OCI-LY7 (cell line): ENCODE results near the gene GNB1L. TPM values are rescaled to one million over a fixed set of nuclear protein-coding genes. Genes with fewer than 3 reads are reported as not detected.
"Not testable (repeated sequence)": the region's sequence is repeated elsewhere in the genome, so short reads cannot be mapped to it uniquely, and the experiment has no call there.

Source experiments
- BruUV-seq: library from RNA; stranded (reverse); fragments of 400-500 nt; replicated peaks from 2 replicates; lab custom pipeline; 2021; lab: Mats Ljungman, UMichigan
- CTCF ChIA-PET: fragments of 300-600 bp; sonication (Branson Sonifier 250); formaldehyde crosslinking; loops from one replicate; lab custom pipeline; 2022; ENCODE audit warnings: antibody characterized with exemption; ENCODE audit not compliant: unreplicated experiment; lab: Charles Lee
- POLR2A ChIA-PET: fragments of 300-600 bp; sonication (Branson Sonifier 250); formaldehyde crosslinking; loops from one replicate; lab custom pipeline; 2022; ENCODE audit warnings: antibody characterized with exemption; lab: Charles Lee
- DNase-seq: peaks from one replicate; pipeline ENCODE4 v3.0.0-alpha.2; 2015; ENCODE audit warnings: low spot score
- H2AFZ ChIP-seq: fragments of 200-600 bp; sonication (generic), shearing (Covaris generic); 2 replicates; pipeline ENCODE4 v1.6.1; 2014; ENCODE audit warnings: mild to moderate bottlenecking, antibody characterized with exemption, low read length, moderate library complexity
- H3K27ac ChIP-seq: fragments of 200-600 bp; sonication (generic); 2 replicates; pipeline ENCODE4 v1.5.1; 2014; ENCODE audit warnings: mixed run types, low read depth, mild to moderate bottlenecking, moderate library complexity, low read length, inconsistent platforms; ENCODE audit not compliant: poor library complexity, severe bottlenecking
- H3K36me3 ChIP-seq: fragments of 200-600 bp; sonication (generic); 2 replicates; pipeline ENCODE4 v1.6.1; 2014; ENCODE audit warnings: mild to moderate bottlenecking, antibody characterized with exemption, low read length, moderate library complexity, mixed read lengths; ENCODE audit not compliant: insufficient read depth
- H3K4me1 ChIP-seq: fragments of 200-600 bp; sonication (generic); 2 replicates; pipeline ENCODE4 v1.5.1; 2014; ENCODE audit warnings: mild to moderate bottlenecking, low read length; ENCODE audit not compliant: insufficient read depth, poor library complexity, severe bottlenecking
- H3K4me2 ChIP-seq: fragments of 200-600 bp; sonication (generic); 2 replicates; pipeline ENCODE4 v1.6.1; 2014; ENCODE audit warnings: mild to moderate bottlenecking, low read length
- H3K4me3 ChIP-seq: fragments of 200-600 bp; sonication (generic); 2 replicates; pipeline ENCODE4 v1.5.1; 2014; ENCODE audit warnings: mild to moderate bottlenecking, low read depth, low read length; ENCODE audit not compliant: poor library complexity, severe bottlenecking
- H3K79me2 ChIP-seq: fragments of 200-600 bp; sonication (generic); 2 replicates; pipeline ENCODE4 v1.6.1; 2016; ENCODE audit warnings: low read depth, mild to moderate bottlenecking, low read length, moderate library complexity, mixed read lengths; ENCODE audit not compliant: insufficient read depth
- H3K9me2 ChIP-seq: fragments of 200-600 bp; sonication (generic); 2 replicates; pipeline ENCODE4 v1.6.1; 2016; ENCODE audit warnings: mild to moderate bottlenecking, low read length, mixed read lengths; ENCODE audit not compliant: insufficient read depth
- H3K9me3 ChIP-seq: fragments of 200-600 bp; sonication (generic); 2 replicates; pipeline ENCODE4 v1.6.1; 2014; ENCODE audit warnings: mild to moderate bottlenecking, mixed run types, low read length, mixed read lengths
- H4K20me1 ChIP-seq: fragments of 200-600 bp; sonication (generic); 2 replicates; pipeline ENCODE4 v1.6.1; 2014; ENCODE audit warnings: mild to moderate bottlenecking, antibody characterized with exemption, low read length, moderate library complexity, mixed read lengths; ENCODE audit not compliant: insufficient read depth
- EZH2phosphoT487 ChIP-seq: fragments of 200-600 bp; sonication (generic); IDR thresholded peaks from 2 replicates; pipeline ENCODE4 v1.6.1; 2018; ENCODE audit warnings: low read depth, borderline replicate concordance, mild to moderate bottlenecking, mixed run types, antibody characterized with exemption, low read length, moderate library complexity, mixed read lengths
- intact Hi-C: fragments of 100-400 bp; cut with micrococcal nuclease; formaldehyde crosslinking; loops from one replicate; pipeline ENCODE4 v1.10.0; 2022; ENCODE audit not compliant: unreplicated experiment
- total RNA-seq, 2 experiments: library from RNA; depleted of rRNA in 1 of 2; stranded (reverse); fragments of >200 nt in 1 of 2; shearing (Covaris generic) in 1 of 2; gene quantifications; 2 replicates each; pipeline ENCODE4 v1.2.3, GENCODE V29; 2014 to 2022
- TF ChIP-seq, protein P1 (sequence below): fragments of 200-600 bp; sonication (generic); conservative IDR thresholded peaks from 2 replicates; pipeline ENCODE4 v1.5.1; 2014; ENCODE audit warnings: mild to moderate bottlenecking, antibody characterized with exemption, low read length, moderate library complexity, mixed read lengths

The GNB1L gene
- total RNA-seq, 2 experiments from 2014 or later: 13.1 to 26.7 TPM

GRCh38 chr22:19793161-19793560 is 61.5 kb downstream of the GNB1L start:
- H3K27ac ChIP-seq: no peak overlapping the region
- H3K9me2 ChIP-seq: no peaks in the 10 kb centered on the region
- CTCF ChIA-PET: no interaction called here
- H3K9me3 ChIP-seq: no peaks in the 10 kb centered on the region
- intact Hi-C loops: no loop called here
- no peak overlapping the region for H3K4me2 ChIP-seq
- no peak overlapping the region for H2AFZ ChIP-seq
- no peaks in the 10 kb centered on the region for H3K4me1 ChIP-seq
- DNase-seq: no peak
- no peaks in the 10 kb centered on the region for H4K20me1 ChIP-seq
- no peak overlapping the region for H3K4me3 ChIP-seq
- BruUV-seq: no TSS peak
- no peaks in the 10 kb centered on the region for H3K79me2 ChIP-seq
- TF ChIP-seq, protein P1, sequence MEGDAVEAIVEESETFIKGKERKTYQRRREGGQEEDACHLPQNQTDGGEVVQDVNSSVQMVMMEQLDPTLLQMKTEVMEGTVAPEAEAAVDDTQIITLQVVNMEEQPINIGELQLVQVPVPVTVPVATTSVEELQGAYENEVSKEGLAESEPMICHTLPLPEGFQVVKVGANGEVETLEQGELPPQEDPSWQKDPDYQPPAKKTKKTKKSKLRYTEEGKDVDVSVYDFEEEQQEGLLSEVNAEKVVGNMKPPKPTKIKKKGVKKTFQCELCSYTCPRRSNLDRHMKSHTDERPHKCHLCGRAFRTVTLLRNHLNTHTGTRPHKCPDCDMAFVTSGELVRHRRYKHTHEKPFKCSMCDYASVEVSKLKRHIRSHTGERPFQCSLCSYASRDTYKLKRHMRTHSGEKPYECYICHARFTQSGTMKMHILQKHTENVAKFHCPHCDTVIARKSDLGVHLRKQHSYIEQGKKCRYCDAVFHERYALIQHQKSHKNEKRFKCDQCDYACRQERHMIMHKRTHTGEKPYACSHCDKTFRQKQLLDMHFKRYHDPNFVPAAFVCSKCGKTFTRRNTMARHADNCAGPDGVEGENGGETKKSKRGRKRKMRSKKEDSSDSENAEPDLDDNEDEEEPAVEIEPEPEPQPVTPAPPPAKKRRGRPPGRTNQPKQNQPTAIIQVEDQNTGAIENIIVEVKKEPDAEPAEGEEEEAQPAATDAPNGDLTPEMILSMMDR: no peak
- TF ChIP-seq EZH2phosphoT487: no peak
- peaks cover 32% of the 10 kb centered on the region for H3K36me3 ChIP-seq
- POLR2A ChIA-PET: interaction anchor here (0.7 kb wide), 2 partner anchors 15 to 164 kb away, joined by 3 to 7 read pairs; no protein-coding TSS in a partner anchor

DNA sequence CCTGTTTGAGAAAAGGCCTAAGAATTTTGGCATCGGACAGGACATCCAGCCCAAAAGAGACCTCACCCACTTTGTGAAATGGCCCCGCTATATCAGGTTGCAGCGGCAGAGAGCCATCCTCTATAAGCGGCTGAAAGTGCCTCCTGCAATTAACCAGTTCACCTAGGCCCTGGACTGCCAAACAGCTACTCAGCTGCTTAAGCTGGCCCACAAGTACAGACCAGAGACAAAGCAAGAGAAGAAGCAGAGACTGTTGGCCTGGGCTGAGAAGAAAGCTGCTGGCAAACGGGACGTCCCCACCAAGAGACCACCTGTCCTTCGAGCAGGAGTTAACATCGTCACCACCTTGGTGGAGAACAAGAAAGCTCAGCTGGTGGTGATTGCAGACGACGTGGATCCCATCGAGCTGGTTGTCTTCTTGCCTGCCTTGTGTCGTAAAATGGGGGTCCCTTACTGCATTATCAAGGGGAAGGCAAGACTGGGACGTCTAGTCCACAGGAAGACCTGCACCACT is 62.2 kb downstream of the GNB1L start:
- H3K9me3 ChIP-seq, H3K4me1 ChIP-seq, intact Hi-C loops, BruUV-seq, H3K27ac ChIP-seq, H3K79me2 ChIP-seq, H3K4me2 ChIP-seq, DNase-seq, CTCF ChIA-PET, H4K20me1 ChIP-seq, H3K4me3 ChIP-seq, H3K9me2 ChIP-seq, H2AFZ ChIP-seq: not testable (repeated sequence)
- peaks cover 32% of the 10 kb centered on the region for H3K36me3 ChIP-seq
- POLR2A ChIA-PET: interaction anchor here (0.7 kb wide), 2 partner anchors 15 to 165 kb away, joined by 3 to 7 read pairs; no protein-coding TSS in a partner anchor

GRCh38 chr22:19791894-19792293 is 62.8 kb downstream of the GNB1L start:
- H3K4me2 ChIP-seq: no peak overlapping the region
- H2AFZ ChIP-seq: no peak overlapping the region
- H3K27ac ChIP-seq: no peak overlapping the region
- DNase-seq: no peak
- H4K20me1 ChIP-seq: no peaks in the 10 kb centered on the region
- H3K79me2 ChIP-seq: no peaks in the 10 kb centered on the region
- no TSS peak for BruUV-seq
- intact Hi-C loops: no loop called here
- no peaks in the 10 kb centered on the region for H3K9me2 ChIP-seq
- TF ChIP-seq EZH2phosphoT487: no peak
- TF ChIP-seq, protein P1: no peak
- H3K4me1 ChIP-seq: no peaks in the 10 kb centered on the region
- H3K4me3 ChIP-seq: no peak overlapping the region
- H3K9me3 ChIP-seq: no peaks in the 10 kb centered on the region
- ChIA-PET POLR2A (interaction anchor here (0.6 to 0.8 kb wide), 2 partner anchors 8 to 137 kb away, joined by 3 read pairs; no protein-coding TSS in a partner anchor), CTCF (no interaction called here)
- peaks cover 32% of the 10 kb centered on the region for H3K36me3 ChIP-seq
